ENCODE results near the gene RC3H1. TPM values are rescaled to one million over a fixed set of nuclear protein-coding genes. Genes with fewer than 3 reads are reported as not detected.
"Not testable (repeated sequence)": the region's sequence is repeated elsewhere in the genome, so short reads cannot be mapped to it uniquely, and the experiment has no call there.

Gene RC3H1
- total RNA-seq, 6 experiments from 2014 or later = 21.9 to 28.2 (median 23.3) TPM

DNA sequence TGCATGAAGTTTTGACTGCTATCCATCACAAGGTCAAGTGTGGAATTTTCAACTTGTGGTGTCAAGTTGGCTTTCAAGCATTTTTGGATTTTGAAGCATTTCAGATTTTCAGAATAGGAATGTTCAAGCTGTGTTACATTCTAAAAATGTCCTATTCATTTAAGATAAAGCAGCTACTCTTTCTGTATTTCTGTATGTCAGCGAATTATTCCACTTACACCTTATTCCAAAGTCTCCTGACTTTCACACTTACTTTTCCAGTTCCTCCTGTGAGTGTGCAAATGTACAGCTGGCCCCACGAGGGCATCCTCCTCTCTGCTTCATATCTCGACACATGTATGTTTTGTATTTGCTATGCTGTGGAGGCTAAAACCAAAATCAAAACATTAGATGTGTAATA, 51.9 kb downstream of the RC3H1 start:
- DNase-seq = no peak
- no peaks in the 10 kb centered on the region for H3K4me1 Mint-ChIP-seq (ENCODE audit: low read depth)
- H3K27ac Mint-ChIP-seq = no peak overlapping the region
- H3K36me3 Mint-ChIP-seq (ENCODE audit: low read depth) = peaks cover 27% of the 10 kb centered on the region
- no peak overlapping the region for H3K4me3 Mint-ChIP-seq
- no peak for TF ChIP-seq CTCF (IDR thresholded peaks at IDR 0.05)
- no peaks in the 10 kb centered on the region for H3K9me3 Mint-ChIP-seq
- no peaks in the 10 kb centered on the region for H3K27me3 Mint-ChIP-seq (ENCODE audit: insufficient read depth)

GRCh38 chr1:173965896-173966295, 56.3 kb downstream of the RC3H1 start:
- not testable (repeated sequence) for DNase-seq; H3K9me3 Mint-ChIP-seq; H3K4me1 Mint-ChIP-seq (ENCODE audit: low read depth); H3K27ac Mint-ChIP-seq; H3K4me3 Mint-ChIP-seq; H3K27me3 Mint-ChIP-seq (ENCODE audit: insufficient read depth)
- peaks cover 25% of the 10 kb centered on the region for H3K36me3 Mint-ChIP-seq (ENCODE audit: low read depth)

GRCh38 chr1:173963477-173963876, 58.7 kb downstream of the RC3H1 start:
- H3K9me3 Mint-ChIP-seq = no peaks in the 10 kb centered on the region
- no peaks in the 10 kb centered on the region for H3K4me1 Mint-ChIP-seq (ENCODE audit: low read depth)
- TF ChIP-seq CTCF (IDR thresholded peaks at IDR 0.05) = no peak
- no peak overlapping the region for H3K27ac Mint-ChIP-seq
- H3K4me3 Mint-ChIP-seq = no peak overlapping the region
- peaks cover 26% of the 10 kb centered on the region for H3K36me3 Mint-ChIP-seq (ENCODE audit: low read depth)
- no peaks in the 10 kb centered on the region for H3K27me3 Mint-ChIP-seq (ENCODE audit: insufficient read depth)
- DNase-seq = no peak

GRCh38 chr1:173960625-173961024, 61.5 kb downstream of the RC3H1 start:
- DNase-seq = no peak
- no peaks in the 10 kb centered on the region for H3K4me1 Mint-ChIP-seq (ENCODE audit: low read depth)
- H3K36me3 Mint-ChIP-seq (ENCODE audit: low read depth) = peaks cover 13% of the 10 kb centered on the region
- no peaks in the 10 kb centered on the region for H3K9me3 Mint-ChIP-seq
- H3K27me3 Mint-ChIP-seq (ENCODE audit: insufficient read depth) = no peaks in the 10 kb centered on the region
- no peak for TF ChIP-seq CTCF (IDR thresholded peaks at IDR 0.05)
- no peak overlapping the region; the same call in 1 of the 2 replicates for H3K27ac Mint-ChIP-seq
- H3K4me3 Mint-ChIP-seq = no peak overlapping the region

DNA sequence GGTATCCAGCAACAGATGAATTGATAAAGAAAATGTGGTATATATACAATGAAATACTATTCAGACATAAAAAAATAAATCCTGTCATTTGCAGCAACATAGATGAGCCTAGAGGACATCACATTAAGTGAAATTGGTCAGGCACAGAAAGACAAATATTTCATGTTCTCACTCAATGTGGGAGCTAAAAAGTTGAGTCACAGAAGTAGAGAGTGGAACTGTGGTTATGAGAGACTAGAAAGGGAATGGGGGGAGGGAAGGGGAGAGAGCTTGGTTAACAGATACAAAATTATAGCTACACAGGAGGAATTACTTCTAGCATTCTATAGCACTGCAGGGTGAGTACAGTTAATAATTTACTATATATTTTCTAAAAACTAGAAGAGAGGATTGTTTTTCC, 68.0 kb downstream of the RC3H1 start:
- no peak overlapping the region for H3K27ac Mint-ChIP-seq
- H3K27me3 Mint-ChIP-seq (ENCODE audit: insufficient read depth) = no peaks in the 10 kb centered on the region
- DNase-seq = no peak
- peaks cover 9% of the 10 kb centered on the region for H3K36me3 Mint-ChIP-seq (ENCODE audit: low read depth)
- no peak for TF ChIP-seq CTCF (IDR thresholded peaks at IDR 0.05)
- H3K9me3 Mint-ChIP-seq = no peaks in the 10 kb centered on the region
- peaks cover 7% of the 10 kb centered on the region for H3K4me1 Mint-ChIP-seq (ENCODE audit: low read depth)
- no peak overlapping the region for H3K4me3 Mint-ChIP-seq

- no peak for TF ChIP-seq CTCF (IDR thresholded peaks at IDR 0.05)
- H3K4me1 Mint-ChIP-seq (ENCODE audit: low read depth) = peaks cover 9% of the 10 kb centered on the region; the same call in 1 of the 2 replicates
- no peak for DNase-seq
These were observed 73.6 kb downstream of the RC3H1 start for GRCh38 chr1:173948594-173948993.

More at GRCh38 chr1:173948594-173948993, 73.6 kb downstream of the RC3H1 start:
- H3K27me3 Mint-ChIP-seq (ENCODE audit: insufficient read depth) = no peaks in the 10 kb centered on the region
- H3K4me3 Mint-ChIP-seq = no peak overlapping the region
- peaks cover 8% of the 10 kb centered on the region for H3K36me3 Mint-ChIP-seq (ENCODE audit: low read depth)
- no peaks in the 10 kb centered on the region for H3K9me3 Mint-ChIP-seq
- H3K27ac Mint-ChIP-seq = no peak overlapping the region
